Posterior cingulate gyrus (tissue), 11 donors: ENCODE results near the gene FZD10.

ENCODE experiments used
- DNase-seq, 10 donors: peaks; one replicate each; pipeline versions ENCODE4 v3.0.0 to v3.0.0-alpha.2; 2020 to 2021; ENCODE audit warnings: mixed read lengths in 3 of 10
- intact Hi-C: fragments of 100-400 bp; cut with DNase I; formaldehyde crosslinking; loops from one replicate; pipeline ENCODE4 v1.15.1; 2023

FZD10 gene

GRCh38 chr12:130131801-130132200 lies 30.5 kb upstream of the FZD10 start:
- intact Hi-C loops = no loop called here
- DNase-seq = peak in 2 of 10 donors; percentile 56 to 58

- intact Hi-C loops = no loop called here
- DNase-seq = peak in 2 of 10 donors; percentile 49 to 68
Observed at GRCh38 chr12:130132831-130133511, 29.3 kb upstream of the FZD10 start.

- intact Hi-C loops = no loop called here
- DNase-seq = peak in 1 of 10 donors; percentile 80
Observed at GRCh38 chr12:130133851-130134562, 28.3 kb upstream of the FZD10 start.

GRCh38 chr12:130134563-130134915 lies 27.7 kb upstream of the FZD10 start:
- DNase-seq = peak in 2 of 10 donors; percentile 62 to 74
- intact Hi-C loops = no loop called here

- intact Hi-C loops = no loop called here
- DNase-seq = peak in 1 of 10 donors; percentile 30
Observed at GRCh38 chr12:130136509-130137039, 25.7 kb upstream of the FZD10 start.

GRCh38 chr12:130137040-130138018 lies 24.9 kb upstream of the FZD10 start:
- intact Hi-C loops = no loop called here
- DNase-seq = peak in 1 of 10 donors; percentile 77

GRCh38 chr12:130138478-130138877 lies 23.8 kb upstream of the FZD10 start:
- intact Hi-C loops = no loop called here
- peak in 2 of 10 donors; percentile 56 to 66 for DNase-seq

GRCh38 chr12:130139567-130140421 lies 22.5 kb upstream of the FZD10 start:
- intact Hi-C loops = no loop called here
- peak in 1 of 10 donors; percentile 56 for DNase-seq

GRCh38 chr12:130141105-130141504 lies 21.2 kb upstream of the FZD10 start:
- peak in 1 of 10 donors; percentile 53 for DNase-seq
- intact Hi-C loops = no loop called here

GRCh38 chr12:130141901-130142683 lies 20.2 kb upstream of the FZD10 start:
- intact Hi-C loops = no loop called here
- peak in 1 of 10 donors; percentile 57 for DNase-seq

- intact Hi-C loops = no loop called here
- DNase-seq = peak in 2 of 10 donors; percentile 43 to 54
Observed at GRCh38 chr12:130142736-130143135, 19.5 kb upstream of the FZD10 start.

GRCh38 chr12:130143136-130143535 lies 19.1 kb upstream of the FZD10 start:
- peak in 2 of 10 donors; percentile 47 to 69 for DNase-seq
- intact Hi-C loops = no loop called here

GRCh38 chr12:130144256-130144655 lies 18.0 kb upstream of the FZD10 start:
- DNase-seq = peak in 2 of 10 donors; percentile 35 to 61
- intact Hi-C loops = no loop called here

GRCh38 chr12:130145731-130146130 lies 16.5 kb upstream of the FZD10 start:
- intact Hi-C loops = no loop called here

GRCh38 chr12:130146176-130146931 lies 15.9 kb upstream of the FZD10 start:
- peak in 1 of 10 donors; percentile 6 for DNase-seq
- intact Hi-C loops = no loop called here

More at GRCh38 chr12:130145731-130146130, 16.5 kb upstream of the FZD10 start:
- peak in 2 of 10 donors; percentile 29 to 48 for DNase-seq

- intact Hi-C loops = no loop called here
- DNase-seq = peak in 1 of 10 donors; percentile 42
Observed at GRCh38 chr12:130147875-130148596, 14.2 kb upstream of the FZD10 start.

GRCh38 chr12:130151846-130152245 lies 10.4 kb upstream of the FZD10 start:
- intact Hi-C loops = no loop called here
- no peak for DNase-seq
